Ishikawa (cell line): ENCODE measurements around the gene PRICKLE2.
A peak's percentile ranks its signal among the peaks of the same experiment; 100 is the strongest.

Source experiments
- CEBPB ChIP-seq: IDR thresholded peaks from 2 replicates; pipeline ENCODE4 v1.6.1; 2012
- CREB1 ChIP-seq: IDR thresholded peaks from 2 replicates; pipeline ENCODE4 v1.6.1; 2012; ENCODE audit warnings: low read depth
- EGR1 ChIP-seq: IDR thresholded peaks from 2 replicates; pipeline ENCODE4 v1.6.1; 2012
- EP300 ChIP-seq: IDR thresholded peaks from 2 replicates; pipeline ENCODE4 v1.6.1; 2012; ENCODE audit warnings: borderline replicate concordance
- FOXM1 ChIP-seq: IDR thresholded peaks from 2 replicates; pipeline ENCODE4 v1.6.1; 2012; ENCODE audit warnings: low read depth, borderline replicate concordance
- MAX ChIP-seq: IDR thresholded peaks from 2 replicates; pipeline ENCODE4 v1.6.1; 2012
- NFIC ChIP-seq: IDR thresholded peaks from 2 replicates; pipeline ENCODE4 v1.6.1; 2012
- RAD21 ChIP-seq: IDR thresholded peaks from 2 replicates; pipeline ENCODE4 v1.6.1; 2012; ENCODE audit warnings: low read depth
- REST ChIP-seq: IDR thresholded peaks from 2 replicates; pipeline ENCODE4 v1.6.1; 2012; ENCODE audit warnings: low read depth, mild to moderate bottlenecking
- TAF1 ChIP-seq: IDR thresholded peaks from 2 replicates; pipeline ENCODE4 v1.6.1; 2012; ENCODE audit warnings: low read depth, mild to moderate bottlenecking
- TCF12 ChIP-seq: IDR thresholded peaks from 2 replicates; pipeline ENCODE4 v1.6.1; 2012; ENCODE audit warnings: low read depth
- TEAD4 ChIP-seq: IDR thresholded peaks from 2 replicates; pipeline ENCODE4 v1.6.1; 2012
- USF1 ChIP-seq: IDR thresholded peaks from 2 replicates; pipeline ENCODE4 v1.6.1; 2012
- YY1 ChIP-seq: IDR thresholded peaks from 2 replicates; pipeline ENCODE4 v1.6.1; 2012; ENCODE audit warnings: low read depth
- ZBTB7A ChIP-seq: IDR thresholded peaks from 2 replicates; pipeline ENCODE4 v1.6.1; 2012; ENCODE audit warnings: low read depth

Gene PRICKLE2

GRCh38 chr3:64264501-64265109 lies 39.3 kb upstream of the PRICKLE2 start:
- no peak for TF ChIP-seq TAF1
- no peak for TF ChIP-seq EGR1

GRCh38 chr3:64262574-64263114 lies 37.4 kb upstream of the PRICKLE2 start:
- TF ChIP-seq TCF12: no peak
- TF ChIP-seq RAD21: peak; percentile 30; the same call in 1 of the 2 replicates

- no peak for TF ChIP-seq FOXM1
- no peak for TF ChIP-seq EGR1
- no peak for TF ChIP-seq CREB1
- no peak for TF ChIP-seq USF1
- TF ChIP-seq TCF12: no peak
- no peak for TF ChIP-seq ZBTB7A
- no peak for TF ChIP-seq MAX
- no peak for TF ChIP-seq NFIC
- no peak for TF ChIP-seq RAD21
- no peak for TF ChIP-seq TEAD4
- TF ChIP-seq YY1: no peak
- TF ChIP-seq TAF1: no peak
- TF ChIP-seq EP300: no peak
- no peak for TF ChIP-seq CEBPB
- TF ChIP-seq REST: no peak
Observed at GRCh38 chr3:64260431-64260830, 35.2 kb upstream of the PRICKLE2 start.

- no peak for TF ChIP-seq ZBTB7A
- no peak for TF ChIP-seq EGR1
- TF ChIP-seq NFIC: no peak
- no peak for TF ChIP-seq REST
- no peak for TF ChIP-seq EP300
- TF ChIP-seq TEAD4: no peak
Observed at GRCh38 chr3:64259636-64260035, 34.4 kb upstream of the PRICKLE2 start.

- TF ChIP-seq EP300: no peak
- TF ChIP-seq RAD21: no peak
- TF ChIP-seq TEAD4: no peak
- TF ChIP-seq USF1: no peak
- no peak for TF ChIP-seq TAF1
- TF ChIP-seq NFIC: no peak
- TF ChIP-seq REST: no peak
- TF ChIP-seq EGR1: no peak
- no peak for TF ChIP-seq MAX
- no peak for TF ChIP-seq CEBPB
- TF ChIP-seq CREB1: no peak
- TF ChIP-seq TCF12: no peak
Observed at GRCh38 chr3:64257100-64257755, 32.0 kb upstream of the PRICKLE2 start.
